ENCODE results near the gene THUMPD3.

The THUMPD3 gene

DNA sequence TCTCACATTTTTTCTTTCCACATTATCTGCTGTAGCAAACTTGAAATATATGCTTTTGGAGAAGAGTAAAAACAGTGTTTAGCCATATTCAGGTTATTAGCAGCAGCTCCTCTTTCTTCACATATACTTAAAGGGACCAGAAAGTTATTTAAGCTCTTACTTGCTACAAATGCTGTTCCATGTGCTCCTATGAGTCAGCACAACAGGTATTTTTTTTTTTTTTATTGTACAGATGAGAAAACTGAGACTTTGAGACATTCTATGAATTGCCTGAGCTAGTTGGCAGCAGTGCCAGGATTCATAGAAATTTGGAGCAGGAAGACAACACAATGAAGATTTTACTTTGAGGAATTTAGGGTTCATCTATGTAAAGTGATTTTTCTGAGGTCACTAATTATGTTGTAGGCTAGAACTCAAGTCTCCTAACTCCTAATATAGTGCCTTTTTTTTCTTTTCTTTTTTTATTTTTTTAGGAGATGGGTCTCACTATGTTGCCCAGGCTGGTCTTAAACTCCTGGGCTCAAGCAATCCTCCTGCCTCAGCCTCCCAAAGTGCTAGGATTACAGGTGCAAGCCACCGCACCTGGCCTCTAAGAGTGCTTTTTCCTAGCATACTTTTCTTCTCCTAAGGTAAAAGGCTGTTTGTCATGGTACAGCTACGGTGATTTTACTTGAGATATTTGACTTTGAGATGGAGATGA lies 58.1 kb downstream of the THUMPD3 start:
- DNase-seq (ENCODE audit: low read depth in 1 of 2, low spot score in 1 of 2), result no peak

DNA sequence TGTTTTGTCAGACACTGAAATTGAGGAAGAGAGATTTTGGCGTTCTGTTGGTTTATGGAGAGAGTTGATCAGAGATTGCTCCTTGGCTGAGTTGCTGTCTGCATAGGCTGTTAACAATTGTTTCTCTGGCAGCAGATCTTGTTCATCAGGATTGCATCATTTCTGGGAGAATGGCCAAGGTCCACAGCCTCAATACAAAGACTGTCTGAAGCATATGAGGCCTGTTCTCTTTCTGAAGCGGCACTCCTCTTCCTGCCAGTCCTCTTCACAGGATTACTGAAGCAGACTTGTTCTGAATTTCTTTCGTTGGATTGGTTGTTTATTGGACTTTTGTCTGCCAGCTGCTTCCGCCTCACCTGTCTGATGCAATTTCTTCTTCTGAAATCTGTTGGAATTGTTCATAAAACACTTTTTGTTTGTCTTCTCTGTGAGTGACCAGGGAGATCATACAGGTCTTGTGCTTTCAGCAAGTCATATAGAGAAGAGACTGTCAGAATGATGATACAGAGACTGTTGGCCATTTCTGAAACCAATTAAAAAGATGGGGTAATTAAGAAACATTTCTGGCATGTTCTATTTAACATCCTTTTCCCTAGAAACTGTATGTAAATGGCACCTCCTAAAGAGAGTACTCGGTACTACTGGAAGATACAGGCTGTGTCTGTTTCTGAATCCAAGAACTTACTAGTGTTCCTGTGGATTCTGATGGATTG lies 60.0 kb downstream of the THUMPD3 start:
- DNase-seq (ENCODE audit: low read depth in 1 of 2, low spot score in 1 of 2), result no peak

GRCh38 chr3:9428411-9428810 lies 65.6 kb downstream of the THUMPD3 start:
- DNase-seq (ENCODE audit: low read depth in 1 of 2, low spot score in 1 of 2), result no peak

DNA sequence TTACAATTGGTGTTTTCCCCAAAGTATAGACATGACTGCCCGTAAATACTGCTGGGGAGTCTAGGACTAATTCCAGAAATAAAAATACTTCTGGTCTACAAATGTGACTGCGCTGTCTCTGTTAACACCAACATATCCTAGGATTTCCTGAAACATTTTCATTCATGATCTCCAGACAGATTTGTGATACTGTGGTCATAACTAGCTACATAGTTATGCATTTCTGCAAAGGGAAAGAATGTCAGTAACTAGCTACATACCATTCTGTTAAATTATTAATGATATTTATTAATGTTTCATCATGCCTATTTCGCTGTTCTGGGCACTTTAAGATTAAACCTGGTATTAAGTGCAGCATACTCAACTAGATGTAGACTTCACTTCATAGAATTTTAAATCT lies 67.9 kb downstream of the THUMPD3 start:
- no peak for DNase-seq (ENCODE audit: low read depth in 1 of 2, low spot score in 1 of 2)

DNA sequence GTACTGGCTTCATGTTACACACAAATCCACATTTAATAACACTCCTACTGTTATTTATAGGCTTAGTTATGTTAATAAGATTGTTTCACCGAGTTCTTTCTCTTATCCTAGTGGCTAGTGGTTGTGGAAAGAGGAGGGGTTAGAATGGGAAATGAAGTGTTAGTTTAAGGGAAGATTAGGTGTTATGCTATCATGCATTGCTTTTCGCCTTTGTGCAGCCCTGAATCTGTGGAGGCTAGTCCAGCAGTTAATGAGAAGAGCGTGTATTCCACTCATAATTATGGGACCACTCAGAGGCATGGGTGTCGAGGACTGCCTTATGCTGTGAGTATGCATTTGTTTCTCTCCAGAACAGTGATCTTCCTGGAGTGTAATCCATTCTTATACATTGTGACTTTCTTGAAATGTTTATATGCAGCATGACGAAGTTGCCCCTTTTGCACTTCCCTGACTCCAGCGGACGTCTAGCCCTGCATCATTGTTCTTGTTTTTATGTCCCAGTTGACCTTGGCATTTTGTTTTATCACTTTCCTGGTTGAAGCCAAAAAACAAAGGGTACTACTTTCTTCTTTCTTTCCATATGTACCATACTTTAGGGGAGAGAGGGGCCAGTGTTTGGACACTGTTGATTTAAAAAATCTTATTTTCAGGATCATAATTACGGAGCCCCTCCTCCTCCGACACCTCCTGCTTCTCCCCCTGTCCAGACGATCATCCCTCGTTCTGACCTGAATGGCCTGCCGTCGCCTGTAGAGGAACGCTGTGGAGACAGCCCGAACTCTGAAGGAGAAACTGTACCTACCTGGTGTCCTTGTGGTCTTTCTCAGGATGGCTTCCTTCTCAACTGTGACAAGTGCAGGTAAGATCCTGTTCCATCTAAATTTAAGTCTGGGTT lies 71.0 kb downstream of the THUMPD3 start:
- no peak for DNase-seq (ENCODE audit: low read depth in 1 of 2, low spot score in 1 of 2)

DNA sequence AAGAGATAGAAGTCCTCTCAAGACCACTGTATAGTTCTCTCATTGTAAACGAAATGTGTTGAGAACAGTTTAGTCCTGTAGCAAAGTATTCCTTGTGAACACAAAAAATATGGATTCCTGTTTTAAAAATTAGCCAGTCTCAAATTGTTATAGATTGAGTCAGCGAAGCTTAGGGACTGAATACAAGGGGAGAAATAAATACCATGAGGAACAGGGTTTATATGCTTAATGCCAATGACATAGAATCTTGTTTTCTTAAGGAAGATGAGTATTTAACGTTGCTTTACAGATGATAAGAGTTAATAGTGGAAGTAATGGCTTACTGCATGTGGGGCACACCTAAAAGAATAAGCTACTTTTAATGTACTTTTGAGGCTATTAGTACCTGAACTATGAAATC lies 72.5 kb downstream of the THUMPD3 start:
- DNase-seq (ENCODE audit: low read depth in 1 of 2, low spot score in 1 of 2), result no peak
